GM19043 (cell line): Measurements from ENCODE around the gene POP4.

Source experiments
- ATAC-seq: cut with Tn5 transposase; IDR thresholded peaks from one replicate; pipeline ENCODE4 v1.9.1; 2021; ENCODE audit warnings: low read depth; ENCODE audit not compliant: unreplicated experiment

POP4 gene

GRCh38 chr19:29576761-29577648, 29.1 kb upstream of the POP4 start:
- ATAC-seq, result no peak

- no peak for ATAC-seq
Observed at GRCh38 chr19:29577649-29577963, 28.5 kb upstream of the POP4 start.

- no peak for ATAC-seq
Observed at GRCh38 chr19:29578349-29578748, 27.7 kb upstream of the POP4 start.

GRCh38 chr19:29579308-29579910, 26.7 kb upstream of the POP4 start:
- ATAC-seq, result no peak

- ATAC-seq, result no peak
Observed at GRCh38 chr19:29581398-29581797, 24.7 kb upstream of the POP4 start.

- ATAC-seq, result no peak
Observed at GRCh38 chr19:29583196-29583999, 22.7 kb upstream of the POP4 start.

GRCh38 chr19:29586401-29586800, 19.7 kb upstream of the POP4 start:
- no peak for ATAC-seq

- ATAC-seq, result no peak
Observed at GRCh38 chr19:29587059-29587458, 19.0 kb upstream of the POP4 start.

GRCh38 chr19:29587518-29587986, 18.5 kb upstream of the POP4 start:
- peak; percentile 89 for ATAC-seq

GRCh38 chr19:29588095-29588494, 18.0 kb upstream of the POP4 start:
- ATAC-seq, result no peak

GRCh38 chr19:29590278-29590677, 15.8 kb upstream of the POP4 start:
- ATAC-seq, result no peak

- no peak for ATAC-seq
Observed at GRCh38 chr19:29591670-29592069, 14.4 kb upstream of the POP4 start.

- no peak for ATAC-seq
Observed at GRCh38 chr19:29593869-29594268, 12.2 kb upstream of the POP4 start.

- ATAC-seq, result no peak
Observed at GRCh38 chr19:29596080-29596727, 9.9 kb upstream of the POP4 start.

- ATAC-seq, result no peak
Observed at GRCh38 chr19:29596885-29597525, 9.1 kb upstream of the POP4 start.

- ATAC-seq, result no peak
Observed at GRCh38 chr19:29598036-29598435, 8.0 kb upstream of the POP4 start.

GRCh38 chr19:29598496-29598895, 7.6 kb upstream of the POP4 start:
- ATAC-seq, result no peak

GRCh38 chr19:29603308-29603707, 2.8 kb upstream of the POP4 start:
- ATAC-seq, result no peak

GRCh38 chr19:29606420-29606747, 301 bp downstream of the POP4 start:
- ATAC-seq, result peak; percentile 8

- ATAC-seq, result no peak
Observed at GRCh38 chr19:29609636-29610035, 3.6 kb downstream of the POP4 start.

- no peak for ATAC-seq
Observed at GRCh38 chr19:29610213-29610573, 4.1 kb downstream of the POP4 start.
